Measurements from ENCODE around the gene KRT3.

DNA sequence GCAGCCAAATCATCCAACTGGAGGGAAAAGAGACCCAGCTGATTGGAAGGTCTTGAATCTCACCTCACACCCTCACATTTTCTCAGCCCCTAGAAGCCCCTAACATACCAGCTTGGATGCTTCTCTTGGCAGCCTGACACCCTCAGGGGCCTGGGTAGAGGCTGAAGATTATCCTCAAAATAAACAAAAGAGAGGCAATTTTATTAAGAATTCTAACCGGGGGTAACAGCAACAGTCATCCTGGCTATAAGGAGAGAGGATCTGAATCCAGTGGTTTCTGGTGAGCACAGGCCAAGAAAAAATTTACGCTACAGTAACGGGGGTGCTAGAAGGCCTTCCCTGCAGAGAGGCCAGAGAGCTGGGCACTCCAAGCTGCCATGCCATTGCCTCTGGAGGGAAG lies 40.4 kb downstream of the KRT3 start:
- no peak for TF ChIP-seq CTCF (IDR thresholded peaks at IDR 0.05)
- no peak for TF ChIP-seq POLR2A (IDR thresholded peaks at IDR 0.05)
